Adipose tissue (tissue), 3 donors: ENCODE results near the gene RILPL2. TPM values are rescaled to one million over a fixed set of nuclear protein-coding genes. Genes with fewer than 3 reads are reported as not detected.
"Not testable (repeated sequence)": the region's sequence is repeated elsewhere in the genome, so short reads cannot be mapped to it uniquely, and the experiment has no call there.

Experiments used
- H3K27ac ChIP-seq: one replicate; pipeline ENCODE4 v1.5.1; 2013; ENCODE audit warnings: low read depth, low read length
- WGBS, 3 donors: extraction: QIAGEN DNeasy Blood & Tissue Kit; methylation state at CpG; one replicate each; pipeline ENCODE4 v1.1.7; 2013; 5-methylcytosine and 5-hydroxymethylcytosine counted together
- polyA plus RNA-seq, 3 donors: library from polyadenylated mRNA; stranded (reverse); fragments of 200-250 nt; gene quantifications; one replicate each; pipeline ENCODE4 v1.2.3, GENCODE V29; 2013
- donor health status: healthy with polysubstance abuse.
- donor health status: Bipolar disorder and iron deficiency.
- donor health status: healthy.

The RILPL2 gene
- polyA plus RNA-seq, 3 donors: 2.0 to 11.7 (median 7.8) TPM

- no peak overlapping the region for H3K27ac ChIP-seq
- WGBS, 3 donors: 75 to 82% (median 76%) methylated on average over 8 of the region's 8 CpGs
These were observed 44.7 kb downstream of the RILPL2 start for GRCh38 chr12:123391546-123392343.

- H3K27ac ChIP-seq: peak overlapping the region; percentile 35
- 49 to 83% (median 56%) methylated on average over 23 of the region's 23 CpGs for WGBS, 3 donors
These were observed 45.7 kb downstream of the RILPL2 start for GRCh38 chr12:123390498-123391426.

GRCh38 chr12:123389560-123390351, 46.7 kb downstream of the RILPL2 start:
- peak overlapping the region; percentile 35 for H3K27ac ChIP-seq
- 4 to 6% (median 6%) methylated on average over 48 to 66 of the region's 66 CpGs for WGBS, 3 donors

DNA sequence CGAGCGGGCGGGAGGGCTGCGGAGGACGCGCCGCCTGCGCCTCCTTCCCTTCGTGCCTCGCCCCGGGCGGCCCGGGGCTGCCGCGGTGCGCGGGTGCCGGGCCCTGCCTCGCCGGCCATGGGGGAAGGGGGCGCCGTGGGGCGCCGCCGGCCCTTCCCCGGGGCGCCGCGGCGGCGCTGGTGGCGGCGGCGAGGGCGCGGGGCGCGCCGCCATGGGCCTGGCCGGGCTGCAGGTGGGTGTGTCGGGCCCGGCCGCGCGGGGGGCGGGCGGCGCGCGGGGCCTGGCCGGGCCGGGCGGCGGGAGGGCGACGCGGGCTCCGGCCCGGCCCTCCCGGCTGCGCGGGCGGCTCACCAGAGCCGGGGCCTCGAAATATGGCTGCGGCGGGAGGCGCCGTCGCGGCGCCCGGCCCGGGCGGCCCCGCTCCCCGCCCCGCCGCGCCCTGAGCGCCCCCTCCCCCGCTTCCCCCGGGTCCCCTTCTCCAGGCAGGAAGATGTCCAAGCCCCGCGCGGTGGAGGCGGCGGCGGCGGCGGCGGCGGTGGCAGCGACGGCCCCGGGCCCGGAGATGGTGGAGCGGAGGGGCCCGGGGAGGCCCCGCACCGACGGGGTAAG, 47.4 kb downstream of the RILPL2 start:
- peak overlapping the region; percentile 59 for H3K27ac ChIP-seq
- 1% methylated on average over 17 to 50 of the region's 102 CpGs for WGBS, 3 donors

- H3K27ac ChIP-seq: peak overlapping the region; percentile 59
- WGBS, 3 donors: 0 to 1% (median 1%) methylated on average over 26 to 49 of the region's 52 CpGs
These were observed 48.1 kb downstream of the RILPL2 start for GRCh38 chr12:123388177-123388950.

DNA sequence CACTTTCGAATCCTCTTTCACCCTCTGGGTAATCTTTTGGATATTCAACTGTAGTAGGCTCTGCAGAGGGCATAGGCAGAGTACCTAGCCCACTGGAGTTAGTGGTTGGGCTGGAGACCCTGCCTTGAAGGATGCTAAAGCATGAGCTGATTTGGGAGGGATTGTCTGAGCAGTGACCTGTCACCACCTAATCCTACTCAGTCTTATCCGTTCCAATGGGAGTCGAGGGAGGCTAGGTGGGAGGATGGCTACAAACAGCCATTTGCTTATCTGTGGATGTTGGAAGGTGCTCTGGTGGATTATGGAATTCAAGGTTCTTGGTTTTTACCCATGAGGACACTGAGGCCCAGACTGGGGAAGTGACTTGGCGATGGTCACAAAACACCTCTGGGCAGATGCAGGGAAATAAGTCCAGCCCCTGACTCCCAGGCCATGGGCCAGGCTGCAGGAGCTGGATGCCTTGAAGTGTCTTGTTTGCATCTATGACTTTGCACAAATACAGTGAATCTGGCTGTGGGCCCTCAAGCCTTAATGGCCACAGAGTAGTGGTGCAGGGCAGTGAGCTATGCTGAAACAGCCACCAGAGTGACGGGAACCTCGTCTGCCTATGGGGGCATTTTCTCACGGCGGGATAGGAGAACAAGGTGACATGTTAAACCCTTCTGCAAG, 48.8 kb downstream of the RILPL2 start:
- H3K27ac ChIP-seq: peak overlapping the region; percentile 59
- WGBS, 3 donors: 55 to 62% (median 56%) methylated on average over 8 of the region's 8 CpGs

DNA sequence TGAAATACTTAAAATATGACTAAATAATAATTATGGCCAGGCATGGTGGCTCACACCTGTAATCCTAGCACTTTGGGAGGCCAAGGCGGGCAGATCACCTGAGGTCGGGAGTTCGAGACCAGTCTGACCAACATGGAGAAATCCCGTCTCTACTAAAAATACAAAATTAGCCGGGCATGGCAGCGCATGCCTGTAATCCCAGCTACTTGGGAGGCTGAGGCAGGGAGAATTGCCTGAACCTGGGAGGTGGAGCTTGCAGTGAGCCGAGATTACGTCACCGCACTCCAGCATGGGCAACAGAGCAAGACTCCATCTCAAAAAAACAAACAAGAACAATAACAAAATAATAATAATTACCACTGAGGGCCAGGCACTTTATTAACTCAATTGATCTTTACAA, 50.9 kb downstream of the RILPL2 start:
- not testable (repeated sequence) for H3K27ac ChIP-seq
- 94 to 98% (median 95%) methylated on average over 9 of the region's 9 CpGs for WGBS, 3 donors

- WGBS, 3 donors: 0 to 26% (median 9%) methylated on average over 1 of the region's 1 CpG
- no peak overlapping the region for H3K27ac ChIP-seq
These were observed 51.5 kb downstream of the RILPL2 start for GRCh38 chr12:123384994-123385376.

- no peak overlapping the region for H3K27ac ChIP-seq
- WGBS, 3 donors: 1 to 2% (median 2%) methylated on average over 41 of the region's 41 CpGs
These were observed 52.0 kb downstream of the RILPL2 start for GRCh38 chr12:123384318-123384993.

GRCh38 chr12:123382684-123383083, 53.8 kb downstream of the RILPL2 start:
- WGBS, 3 donors: 93 to 98% (median 95%) methylated on average over 7 to 14 of the region's 14 CpGs
- H3K27ac ChIP-seq: no peak overlapping the region

DNA sequence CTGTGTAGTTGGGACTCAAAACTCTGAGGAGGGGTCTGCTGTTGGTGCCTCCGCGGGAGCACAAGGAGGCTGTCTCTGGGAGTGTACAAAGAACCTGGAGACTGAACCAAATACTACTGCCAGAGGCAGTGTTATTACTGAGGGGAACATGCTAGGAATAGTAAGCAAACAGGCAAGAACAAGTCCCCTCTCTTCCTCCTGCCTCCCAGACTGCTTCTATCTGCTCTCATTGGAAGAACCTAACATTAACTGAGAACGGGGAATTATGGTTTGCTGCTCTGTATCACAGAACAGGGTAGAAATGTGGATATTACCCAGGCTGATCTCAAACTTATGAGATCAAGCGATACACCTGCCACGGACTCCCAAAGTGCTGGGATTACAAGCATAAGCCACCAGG, 57.1 kb downstream of the RILPL2 start:
- 85 to 91% (median 86%) methylated on average over 5 of the region's 5 CpGs for WGBS, 3 donors
- no peak overlapping the region for H3K27ac ChIP-seq

DNA sequence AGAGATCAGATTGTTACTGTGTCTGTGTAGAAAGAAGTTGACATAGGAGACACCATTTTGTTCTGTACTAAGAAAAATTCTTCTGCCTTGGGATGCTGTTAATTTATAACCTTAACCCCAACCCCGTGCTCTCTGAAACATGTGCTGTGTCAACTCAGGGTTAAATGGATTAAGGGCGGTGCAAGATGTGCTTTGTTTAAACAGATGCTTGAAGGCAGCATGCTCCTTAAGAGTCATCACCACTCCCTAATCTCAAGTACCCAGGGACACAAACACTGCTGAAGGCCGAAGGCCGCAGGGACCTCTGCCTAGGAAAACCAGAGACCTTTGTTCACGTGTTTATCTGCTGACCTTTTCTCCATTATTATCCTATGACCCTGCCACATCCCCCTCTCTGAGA, 64.1 kb downstream of the RILPL2 start:
- H3K27ac ChIP-seq: not testable (repeated sequence)
- WGBS, 3 donors: 58 to 75% (median 65%) methylated on average over 3 to 5 of the region's 5 CpGs

DNA sequence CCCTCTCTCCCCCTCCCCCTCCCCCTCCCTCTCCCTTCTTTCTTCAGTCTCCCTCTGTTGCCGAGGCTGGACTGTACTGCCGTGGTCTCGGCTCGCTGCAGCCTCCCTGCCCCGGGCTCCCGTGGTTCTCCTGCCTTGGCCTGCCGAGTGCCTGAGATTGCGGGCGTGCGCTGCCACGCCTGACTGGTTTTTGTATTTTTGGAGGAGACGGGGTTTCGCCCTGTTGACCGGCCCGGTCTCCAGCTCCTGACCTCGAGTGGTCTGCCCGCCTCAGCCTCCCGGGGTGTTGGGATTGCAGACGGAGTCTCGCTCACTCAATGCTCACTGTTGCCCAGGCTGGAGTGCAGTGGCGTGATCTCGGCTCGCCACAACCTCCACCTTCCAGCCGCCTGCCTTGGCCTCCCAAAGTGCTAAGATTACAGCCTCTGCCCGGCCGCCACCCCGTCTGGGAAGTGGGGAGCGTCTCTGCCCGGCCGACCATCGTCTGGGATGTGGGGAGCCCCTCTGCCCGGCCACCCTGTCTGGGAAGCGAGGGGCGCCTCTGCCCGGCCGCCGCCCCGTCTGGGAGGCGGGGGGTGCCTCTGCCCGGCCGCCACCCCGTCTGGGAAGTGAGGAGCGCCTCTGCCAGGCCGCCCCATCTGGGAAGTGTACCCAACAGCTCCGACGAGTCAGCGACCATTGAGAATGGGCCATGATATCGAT, 64.7 kb downstream of the RILPL2 start:
- H3K27ac ChIP-seq: not testable (repeated sequence)

GRCh38 chr12:123369229-123369628, 67.3 kb downstream of the RILPL2 start:
- no peak overlapping the region for H3K27ac ChIP-seq
- 95 to 97% (median 97%) methylated on average over 5 of the region's 5 CpGs for WGBS, 3 donors

More for the DNA sequence above, 64.7 kb downstream of the RILPL2 start:
- 93 to 94% (median 93%) methylated on average over 46 to 48 of the region's 48 CpGs for WGBS, 3 donors

GRCh38 chr12:123368431-123368830, 68.1 kb downstream of the RILPL2 start:
- H3K27ac ChIP-seq: not testable (repeated sequence)
- 93 to 94% (median 94%) methylated on average over 7 of the region's 7 CpGs for WGBS, 3 donors

GRCh38 chr12:123367511-123367910, 69.0 kb downstream of the RILPL2 start:
- whole genome bisulfite sequencing, 3 donors: 94 to 97% (median 96%) methylated on average over 4 of the region's 4 CpGs
- H3K27ac ChIP-seq: no peak overlapping the region
